ENCODE measurements around the gene CACNA1G.

GRCh38 chr17:50577451-50577954, 17.0 kb downstream of the CACNA1G start:
- no peak for TF ChIP-seq CTCF (IDR thresholded peaks at IDR 0.05; ENCODE audit: low read depth, low read length)
- TF ChIP-seq MAX (IDR thresholded peaks at IDR 0.05; ENCODE audit: low read depth, low read length), result no peak
